ENCODE measurements around the gene GNS.

Gene GNS

DNA sequence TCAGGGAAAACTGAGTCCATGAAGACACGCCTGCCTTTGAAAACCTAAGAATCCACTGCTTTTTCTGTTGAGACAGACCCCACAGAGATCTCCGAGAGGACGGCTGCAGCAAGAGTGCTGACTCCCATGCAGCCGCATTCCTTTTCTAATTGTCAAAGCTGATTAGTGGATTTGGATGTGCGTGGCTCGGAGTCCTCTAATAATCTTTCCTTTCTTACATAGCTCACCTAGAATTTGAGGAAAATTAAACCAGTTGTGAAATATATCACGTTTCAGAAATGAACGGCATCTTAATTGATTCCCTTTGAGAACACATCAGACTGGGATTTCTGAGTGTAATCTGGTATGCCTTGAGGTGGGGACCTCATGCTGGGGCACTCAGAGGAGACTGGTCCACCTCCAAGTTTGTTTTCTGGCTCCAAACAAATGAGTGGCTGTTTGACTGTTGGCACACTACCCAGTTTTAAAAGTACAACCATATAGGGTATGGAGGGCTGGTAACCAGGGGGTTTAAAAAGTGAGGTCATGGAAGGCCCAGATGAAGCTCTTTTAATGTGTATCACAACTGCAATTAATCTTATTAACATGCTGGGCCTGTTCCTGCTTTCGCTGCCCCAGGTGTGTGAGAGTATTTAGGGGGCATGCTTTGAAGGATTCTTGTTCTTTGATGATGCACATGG, 85.6 kb downstream of the GNS start:
- DNase-seq (ENCODE audit: low spot score) = no peak

DNA sequence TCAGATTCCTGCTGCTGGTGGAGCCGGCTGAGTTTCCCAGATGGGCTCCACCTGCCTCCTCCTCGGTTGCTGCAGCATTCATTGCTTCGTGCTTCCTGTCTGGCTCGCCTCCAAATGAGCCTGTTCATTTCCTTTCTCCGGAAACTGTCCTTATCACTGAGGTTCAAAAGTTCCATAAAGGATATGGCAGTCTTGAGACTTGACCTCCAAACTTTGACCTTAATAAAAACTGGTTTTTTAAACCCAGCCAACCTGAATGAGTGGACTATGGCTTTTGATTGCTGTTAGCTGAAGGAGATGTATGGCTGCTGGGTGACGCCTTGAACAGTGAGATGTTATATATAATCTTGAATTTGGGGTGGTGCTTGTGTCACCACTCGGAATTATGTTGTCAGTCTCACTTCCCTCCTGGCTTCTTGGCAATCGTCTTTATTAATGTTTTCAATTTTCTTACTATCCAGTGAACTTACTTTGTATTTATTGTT, 86.2 kb downstream of the GNS start:
- peak; percentile 35 for DNase-seq (ENCODE audit: low spot score)

DNA sequence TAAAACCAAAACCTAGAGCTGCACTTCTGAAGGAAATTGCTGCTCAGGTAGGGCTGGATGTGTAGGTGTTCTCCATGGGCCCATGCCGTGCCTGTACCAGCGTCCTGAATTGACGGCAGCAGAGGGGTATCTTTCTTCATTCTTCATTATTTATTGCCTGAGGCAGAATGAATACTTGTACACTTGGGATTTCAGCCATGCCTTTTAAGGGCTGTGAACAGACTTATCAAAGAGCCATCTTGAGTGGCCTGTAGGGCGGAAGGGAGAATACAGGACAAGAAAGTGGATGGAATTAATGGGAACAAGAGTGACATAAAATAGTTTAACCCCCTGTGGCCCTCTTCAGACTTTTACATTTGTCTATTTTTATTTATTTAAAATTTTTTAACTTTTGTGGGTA, 87.5 kb downstream of the GNS start:
- no peak for DNase-seq (ENCODE audit: low spot score)

DNA sequence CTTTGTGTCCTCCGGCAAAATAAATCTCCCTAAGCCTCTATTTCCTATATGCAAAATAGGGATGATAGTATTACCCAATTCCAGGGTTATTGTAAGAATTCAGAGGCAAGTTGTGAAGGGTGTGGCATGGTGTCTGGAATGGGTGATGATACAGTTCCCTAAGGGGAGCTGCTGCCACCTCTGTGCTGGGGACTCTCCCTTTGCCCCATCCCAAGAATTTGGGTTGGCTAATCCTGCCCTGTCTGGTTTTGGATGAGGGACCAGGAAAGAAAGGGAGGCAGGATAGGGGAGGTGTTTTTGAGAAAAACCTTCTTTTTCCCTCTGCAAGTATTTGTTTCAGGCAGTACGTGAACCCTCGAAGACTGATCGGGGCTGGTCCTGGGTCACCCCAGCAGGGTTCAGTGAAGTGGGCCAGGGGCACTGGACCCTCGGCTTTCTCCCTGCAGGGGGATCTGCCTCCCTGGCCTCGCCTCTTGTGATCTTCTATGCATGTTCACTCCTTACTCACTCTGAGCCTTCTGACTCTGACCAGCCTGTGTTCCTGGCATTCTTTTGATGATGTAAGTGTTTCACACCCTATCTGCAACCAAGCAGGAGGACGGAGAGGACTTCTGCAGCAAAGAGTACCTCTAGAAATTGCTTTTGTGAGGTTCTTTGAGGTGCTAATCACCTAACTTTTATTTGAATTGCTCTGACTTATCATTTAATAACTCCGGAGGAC, 88.1 kb downstream of the GNS start:
- no peak for DNase-seq (ENCODE audit: low spot score)

DNA sequence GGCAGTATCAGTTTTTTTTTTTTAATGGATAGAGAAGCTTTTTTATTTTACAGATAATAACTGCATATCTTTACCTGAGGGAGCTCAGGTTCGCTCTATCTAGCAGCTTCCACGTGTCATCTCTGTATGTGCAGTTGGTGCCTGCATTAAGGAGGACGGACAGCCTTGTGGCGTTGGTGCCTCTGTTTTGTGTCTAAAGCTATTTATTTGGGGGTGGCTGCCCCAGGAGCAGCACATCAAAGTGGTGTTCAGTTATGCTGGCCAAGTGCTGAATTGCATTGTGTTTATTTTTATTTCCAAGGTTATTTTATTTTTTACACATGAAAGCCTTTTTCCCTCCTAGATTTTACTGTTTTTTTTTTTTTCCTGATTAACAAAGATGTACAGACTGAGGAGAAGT, 89.2 kb downstream of the GNS start:
- DNase-seq (ENCODE audit: low spot score) = peak; percentile 36

DNA sequence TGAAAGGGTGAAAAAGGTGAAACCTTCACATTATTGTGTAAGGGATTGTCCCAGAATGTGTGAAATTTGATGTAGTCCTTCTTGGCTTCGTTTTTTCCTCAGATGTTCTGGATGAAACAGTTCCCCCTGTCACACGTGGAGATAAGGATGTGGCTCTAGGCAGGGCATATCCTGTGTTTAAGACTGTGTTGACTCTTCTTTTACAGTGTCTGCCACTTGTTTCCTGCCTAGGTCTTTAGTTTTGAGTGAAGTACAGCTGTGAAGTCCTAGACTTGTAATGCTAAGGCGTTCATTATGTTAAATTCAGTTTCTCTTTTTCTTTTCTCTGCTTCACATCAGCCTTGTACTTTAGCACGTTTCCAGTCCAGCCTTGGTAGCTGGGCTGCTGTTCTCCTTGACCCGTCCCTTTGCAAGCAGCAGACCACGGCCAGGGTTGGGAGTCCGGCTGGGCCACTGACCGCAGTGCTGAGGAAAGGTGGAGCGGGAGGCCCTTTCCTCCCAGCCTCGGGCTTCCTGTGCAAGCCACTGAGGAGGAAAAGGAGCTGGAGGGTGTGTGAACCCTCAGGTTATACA, 89.8 kb downstream of the GNS start:
- DNase-seq (ENCODE audit: low spot score) = peak; percentile 73

DNA sequence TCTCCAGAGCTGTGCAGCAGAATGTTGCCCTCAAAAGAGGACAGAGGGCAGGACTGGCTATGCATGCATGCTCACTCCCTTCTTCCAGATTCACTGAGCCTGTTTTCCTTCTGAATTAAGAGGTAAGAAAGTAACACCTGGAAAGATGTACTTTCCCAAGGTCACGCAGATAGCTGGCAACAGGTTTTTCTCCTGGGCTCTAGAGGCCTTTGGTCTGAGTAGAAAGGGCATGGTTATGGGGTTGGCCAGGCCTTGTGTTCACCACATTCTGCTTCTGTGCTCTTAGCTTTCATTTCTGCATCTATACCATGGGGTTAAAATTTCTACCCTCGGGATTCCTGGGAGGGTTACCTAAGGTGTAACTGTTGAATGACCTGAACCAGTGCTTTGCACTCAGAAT, 91.4 kb downstream of the GNS start:
- DNase-seq (ENCODE audit: low spot score) = no peak

DNA sequence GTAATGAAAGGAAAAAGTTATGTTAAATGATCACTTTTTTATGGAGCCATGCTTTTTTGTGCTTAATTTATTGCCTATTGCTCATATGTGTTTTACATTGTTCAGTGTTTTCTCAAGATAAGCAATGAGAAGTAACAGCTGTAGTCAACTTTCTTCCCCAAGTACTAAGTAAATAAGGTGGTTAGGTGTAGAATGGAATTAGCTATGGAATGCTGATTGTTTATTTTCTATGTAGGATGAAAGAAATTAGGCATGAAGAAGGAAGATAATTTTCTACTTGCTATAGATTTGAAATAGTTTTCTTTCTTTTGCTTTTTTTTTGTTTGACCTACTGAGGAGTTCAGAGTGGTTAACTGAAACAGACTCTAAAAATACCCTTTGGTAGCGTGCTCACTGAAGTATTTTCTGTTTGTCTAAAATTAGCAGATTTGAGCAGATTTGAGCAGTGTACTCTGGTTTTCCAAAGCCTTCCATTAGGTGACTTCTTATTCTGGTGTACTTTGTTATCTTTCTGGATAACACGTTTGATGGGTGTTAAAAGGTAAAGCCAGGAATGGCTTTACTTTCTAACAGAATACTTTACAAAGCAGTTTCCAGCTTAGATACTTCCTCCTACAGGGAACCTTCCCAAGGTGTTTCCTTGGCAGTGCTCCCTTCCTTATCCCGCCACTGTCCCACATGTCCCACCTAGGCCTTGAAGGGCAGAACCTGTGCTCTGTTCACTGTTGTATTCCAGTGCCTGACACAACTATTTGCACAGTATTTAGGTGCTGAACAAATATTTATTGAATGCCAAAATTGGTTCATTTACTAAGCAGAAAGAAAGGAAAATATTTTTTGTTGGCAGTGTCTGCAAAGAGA, 92.9 kb downstream of the GNS start:
- peak; percentile 50 for DNase-seq (ENCODE audit: low spot score)

DNA sequence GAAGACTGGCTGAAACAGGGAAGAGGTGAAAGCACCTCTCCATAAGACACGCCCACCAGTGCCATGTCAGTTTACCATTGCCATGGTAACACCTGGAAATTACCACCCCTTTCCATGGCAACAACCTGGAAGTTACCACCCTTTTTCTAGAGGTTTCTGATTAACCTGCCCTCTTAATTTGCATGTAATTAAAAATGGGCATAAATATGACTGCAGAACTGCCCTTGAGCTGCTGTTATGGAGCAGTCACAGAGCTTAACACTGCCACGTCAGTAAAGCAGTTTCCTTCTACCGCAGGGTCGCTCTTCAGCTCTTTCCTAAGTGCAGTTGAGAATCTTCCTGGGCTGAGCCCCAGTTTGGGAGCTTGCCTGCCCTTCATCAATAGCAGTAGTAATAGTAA, 93.7 kb downstream of the GNS start:
- peak; percentile 95 for DNase-seq (ENCODE audit: low spot score)
